C1 segment of cervical spinal cord (tissue), 14 donors: ENCODE results near the gene AMFR.

Source experiments
- DNase-seq, 14 donors: peaks; one replicate each; lab custom pipeline; 2025; lab: John Stamatoyannopoulos, UW

AMFR gene

DNA sequence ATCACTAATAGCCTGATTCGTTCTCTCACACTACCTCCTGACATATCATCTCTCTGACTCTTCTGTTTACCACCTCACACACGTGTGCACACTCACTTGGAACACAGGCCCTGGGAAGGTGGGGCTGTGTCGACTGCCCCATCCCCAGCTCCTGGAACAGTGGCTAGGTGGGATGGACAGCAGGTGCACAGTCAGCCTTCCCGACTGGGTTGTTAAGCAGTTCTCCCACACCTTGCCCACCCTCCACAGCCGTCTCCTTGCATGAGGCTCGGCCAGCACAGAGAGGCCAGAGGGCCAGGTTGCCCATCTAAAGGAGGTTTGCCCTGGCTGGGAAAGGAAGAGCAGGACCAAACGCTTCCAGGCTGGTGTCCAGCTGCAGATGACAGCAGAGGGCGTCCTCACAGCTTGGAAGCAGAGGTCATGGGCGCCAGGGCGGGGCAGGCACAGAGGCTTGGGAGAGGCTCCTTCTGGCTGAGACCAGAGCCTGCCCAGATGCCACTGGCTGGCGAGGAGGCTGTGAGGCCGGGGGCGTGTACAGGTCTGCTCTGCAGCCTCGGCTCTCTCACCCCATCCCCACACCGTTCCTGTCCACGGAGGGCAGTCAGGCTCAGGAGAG, 92.8 kb downstream of the AMFR start:
- peak in 11 of 14 donors; percentile 14 to 72 (median 45) for DNase-seq

- peak in 1 of 14 donors; percentile 53 for DNase-seq
Observed at GRCh38 chr16:56331915-56332314, 93.4 kb downstream of the AMFR start.

- DNase-seq = no peak
Observed at GRCh38 chr16:56331399-56331798, 93.9 kb downstream of the AMFR start.

DNA sequence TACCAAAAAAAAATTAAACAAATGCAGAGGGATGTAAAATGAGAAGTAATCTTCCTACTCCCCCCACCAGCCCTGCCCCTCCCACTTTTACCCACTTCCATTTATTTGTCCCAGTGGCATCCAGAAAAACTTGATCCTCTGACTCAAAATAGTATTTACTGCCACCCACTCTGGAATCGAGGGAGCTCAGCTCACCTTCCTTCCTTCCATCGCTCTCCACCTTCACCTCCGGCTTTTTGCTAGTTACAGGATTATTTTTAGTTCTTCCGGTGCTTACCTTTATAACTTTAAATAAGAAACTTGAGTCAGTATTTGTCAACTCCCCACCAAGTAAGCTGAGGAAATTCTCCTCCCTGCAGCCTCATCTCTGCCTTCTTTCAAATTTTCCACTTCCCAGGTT, 94.9 kb downstream of the AMFR start:
- no peak for DNase-seq

- DNase-seq = no peak
Observed at GRCh38 chr16:56329887-56330286, 95.5 kb downstream of the AMFR start.

GRCh38 chr16:56328276-56329022, 96.9 kb downstream of the AMFR start:
- peak in 1 of 14 donors; percentile 34 for DNase-seq

DNA sequence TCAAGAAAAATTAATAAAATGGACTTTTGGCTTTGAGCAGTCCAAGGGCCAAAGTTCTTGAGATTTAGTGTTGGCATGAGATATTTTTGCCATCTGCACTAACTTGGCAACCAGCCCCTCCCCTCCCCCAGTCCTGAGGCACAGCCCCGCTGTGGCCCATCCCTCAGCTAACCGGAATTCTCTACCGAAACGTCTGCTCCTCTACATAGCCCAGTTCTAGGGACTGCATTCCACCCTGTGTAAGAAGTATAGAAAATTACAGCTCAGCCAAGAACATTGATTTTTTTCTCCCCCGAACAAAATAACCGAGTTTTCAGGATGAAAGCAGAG, 97.5 kb downstream of the AMFR start:
- no peak for DNase-seq

DNA sequence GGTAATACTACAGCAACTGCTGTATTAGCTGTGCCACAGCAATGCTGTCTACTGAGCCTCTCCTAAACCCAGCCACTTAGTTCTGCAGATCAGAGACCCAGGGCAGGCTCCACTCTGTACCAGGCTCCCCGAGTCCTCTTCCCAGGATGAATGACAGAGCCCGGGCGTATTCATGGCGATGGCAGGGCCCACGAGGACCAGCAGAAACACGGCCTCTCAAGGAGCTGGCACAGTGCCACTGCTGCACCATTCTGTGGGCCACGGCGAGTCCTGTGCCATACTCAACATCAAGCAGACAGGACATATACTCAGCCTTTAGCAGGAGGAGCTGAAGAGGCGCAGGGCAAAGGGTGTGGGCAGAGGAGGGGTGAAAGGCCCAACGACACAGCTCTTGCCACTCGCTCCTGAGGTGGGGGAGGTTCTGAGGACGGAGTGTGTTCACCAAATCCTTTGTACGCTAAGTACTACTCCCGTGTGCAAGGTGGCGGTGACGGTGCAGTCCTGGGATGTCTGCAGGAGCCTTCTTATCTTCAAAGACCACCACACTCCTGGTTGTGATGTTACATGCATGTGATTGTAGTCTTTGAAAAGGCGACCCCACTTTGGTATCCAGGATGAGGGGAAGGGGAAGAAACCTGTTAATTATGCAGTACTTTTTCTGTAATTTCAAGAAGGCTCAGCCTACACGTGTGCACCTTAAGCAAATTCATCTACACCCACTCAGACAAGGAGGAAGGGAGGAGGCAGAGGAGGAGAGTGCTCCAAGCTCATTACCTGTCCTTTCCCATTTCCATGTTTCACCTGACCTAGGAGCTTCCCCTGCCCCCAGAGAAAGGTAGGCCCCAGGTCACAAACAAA, 98.0 kb downstream of the AMFR start:
- DNase-seq = no peak

- DNase-seq = no peak
Observed at GRCh38 chr16:56325956-56326355, 99.4 kb downstream of the AMFR start.

- peak in 1 of 14 donors; percentile 20 for DNase-seq
Observed at GRCh38 chr16:56324406-56324805, 100.9 kb downstream of the AMFR start.

DNA sequence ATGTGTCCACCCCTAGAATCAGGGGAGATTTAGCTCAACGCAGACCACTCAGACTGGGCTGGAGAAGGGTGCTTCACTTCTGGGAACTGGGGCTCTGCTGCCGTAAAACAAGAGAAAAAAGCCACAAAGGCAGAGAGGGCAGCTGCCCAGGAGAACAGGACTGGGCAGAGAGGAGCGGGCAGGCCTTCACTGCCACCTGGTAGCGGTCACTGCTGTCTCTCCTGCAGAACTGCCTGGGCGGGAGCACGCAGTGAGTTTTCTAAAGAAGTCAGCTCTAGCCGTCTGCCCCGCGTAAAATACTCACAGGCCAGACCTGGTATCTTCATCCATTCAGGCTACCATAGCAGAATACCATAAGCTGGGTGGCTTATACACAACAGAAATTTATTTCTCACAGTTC, 103.8 kb downstream of the AMFR start:
- no peak for DNase-seq

DNA sequence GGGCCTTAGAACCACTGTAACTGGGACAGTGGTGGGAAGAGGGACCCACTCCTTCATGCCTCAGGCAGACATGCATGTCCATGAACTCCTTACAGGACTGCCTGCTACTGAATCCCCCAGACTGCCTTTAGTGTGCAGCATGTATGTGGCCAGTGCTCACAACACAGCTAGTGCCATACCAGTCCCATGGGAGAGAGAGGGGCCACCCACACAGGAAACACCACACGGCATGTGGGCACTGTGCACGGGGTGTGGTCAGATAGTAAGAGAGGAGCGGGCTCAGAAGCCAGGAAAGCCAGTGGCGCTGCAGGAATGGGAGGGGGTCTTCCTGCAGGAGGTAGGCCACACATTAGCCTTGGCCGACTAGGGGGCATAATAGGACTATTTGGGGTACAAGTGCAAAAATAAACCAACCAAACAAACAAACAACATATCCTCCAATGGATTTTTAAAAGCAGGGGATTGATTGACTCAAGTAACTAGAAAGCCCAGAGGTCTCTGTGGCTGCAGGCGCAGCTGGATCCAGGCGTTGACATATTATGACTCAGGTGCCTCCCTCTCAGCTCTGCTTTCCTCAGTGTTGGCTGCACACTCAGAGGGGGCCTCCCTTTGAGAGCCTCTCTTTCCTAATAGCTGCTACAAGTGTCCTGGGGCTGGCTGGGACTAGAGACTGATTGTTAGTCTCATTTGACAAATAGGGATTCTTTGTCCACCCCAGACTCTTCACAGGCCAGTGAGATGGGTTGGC, 104.4 kb downstream of the AMFR start:
- peak in 1 of 14 donors; percentile 41 for DNase-seq

- DNase-seq = no peak
Observed at GRCh38 chr16:56320056-56320455, 105.3 kb downstream of the AMFR start.

DNA sequence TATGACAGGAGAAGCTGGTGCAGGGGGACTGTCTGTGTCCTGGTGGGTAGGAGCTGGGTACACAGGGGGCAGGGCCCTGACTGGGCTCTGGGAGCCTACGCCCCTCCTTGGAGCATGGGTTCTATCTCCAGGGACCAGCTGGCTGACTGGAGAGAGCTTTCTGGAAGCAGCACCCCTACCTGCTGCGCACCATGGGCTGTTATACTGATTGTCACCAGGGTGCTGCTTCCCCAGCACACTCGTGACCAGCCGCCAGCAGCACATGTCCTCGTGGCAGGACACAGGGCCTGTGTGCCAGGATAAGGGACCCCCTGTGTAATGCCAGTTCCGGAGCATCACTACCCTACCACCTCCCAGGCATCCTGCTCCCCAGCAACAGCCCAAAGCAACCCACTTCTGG, 106.0 kb downstream of the AMFR start:
- DNase-seq = peak in 10 of 14 donors; percentile 16 to 68 (median 34)

- DNase-seq = no peak
Observed at GRCh38 chr16:56318827-56319140, 106.6 kb downstream of the AMFR start.

- DNase-seq = peak; percentile 13 to 91 (median 80)
Observed at GRCh38 chr16:56317998-56318826, 107.1 kb downstream of the AMFR start.

DNA sequence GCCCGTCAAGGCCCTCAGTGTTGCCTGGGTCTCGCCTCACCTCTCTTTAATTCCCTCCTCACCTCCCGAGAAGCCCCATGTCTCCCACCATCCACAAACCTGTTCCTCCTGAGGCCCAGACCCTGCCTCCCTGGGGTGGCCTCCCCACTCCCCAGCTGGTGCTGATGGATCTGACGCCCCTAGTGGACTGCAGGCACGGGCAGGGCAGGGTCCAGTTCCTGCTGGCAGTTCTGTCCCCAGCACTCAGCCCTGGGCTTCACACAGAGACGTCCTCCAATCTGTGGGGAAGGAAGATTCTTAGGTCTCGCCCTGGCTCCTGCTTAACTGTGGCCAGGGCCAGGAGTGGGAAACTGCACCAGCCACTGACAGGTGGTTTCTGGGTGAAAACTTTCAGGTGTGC, 108.8 kb downstream of the AMFR start:
- DNase-seq = no peak

- DNase-seq = no peak
Observed at GRCh38 chr16:56315955-56316354, 109.4 kb downstream of the AMFR start.

- DNase-seq = no peak
Observed at GRCh38 chr16:56314244-56314850, 111.0 kb downstream of the AMFR start.

DNA sequence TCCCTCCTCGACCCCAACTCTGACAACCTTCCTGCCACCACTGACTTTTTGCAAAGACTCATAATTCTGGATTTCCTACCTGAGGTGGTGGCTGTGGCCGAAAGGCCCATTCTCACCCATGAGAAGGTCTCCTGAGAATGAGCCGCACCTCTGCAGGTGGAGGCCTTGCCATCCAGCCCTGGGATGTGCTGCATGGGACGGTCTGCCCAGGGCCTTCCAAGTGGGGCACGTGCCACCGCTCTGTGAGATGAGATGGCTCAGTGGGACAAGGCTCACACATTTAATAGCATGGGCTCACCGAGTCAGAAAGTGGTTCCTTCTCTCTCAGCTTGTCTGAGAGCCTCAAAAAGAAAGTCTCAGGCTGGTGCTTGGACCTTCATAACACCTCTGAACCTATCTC, 112.8 kb downstream of the AMFR start:
- DNase-seq = no peak

- DNase-seq = no peak
Observed at GRCh38 chr16:56312028-56312300, 113.4 kb downstream of the AMFR start.
